Activated B cell treated with CpG ODN at 0.5 μM for 24 hours (primary cell): Measurements from ENCODE around the gene MB. TPM values are rescaled to one million over a fixed set of nuclear protein-coding genes. Genes with fewer than 3 reads are reported as not detected.

Experiments
- ATAC-seq: fragments of 200-7000 bp; cut with Tn5 transposase; one replicate; pipeline ENCODE4 v1.10.0; 2021; ENCODE audit warnings: low read depth, mild to moderate bottlenecking, moderate library complexity
- CTCF ChIA-PET: fragments of 350-600 bp; sonication (Branson Sonifier 250); formaldehyde crosslinking; loops from one replicate; lab custom pipeline; 2021; ENCODE audit warnings: antibody characterized with exemption; lab: Charles Lee
- POLR2A ChIA-PET: fragments of 350-600 bp; sonication (Branson Sonifier 250); formaldehyde crosslinking; loops from one replicate; lab custom pipeline; 2021; ENCODE audit warnings: antibody characterized with exemption; lab: Charles Lee
- DNase-seq: peaks from one replicate; pipeline ENCODE4 v3.0.0; 2022
- H3K27ac Mint-ChIP-seq: one replicate; pipeline ENCODE4 v1.8.0; 2020; ENCODE audit warnings: mixed read lengths
- H3K27me3 Mint-ChIP-seq: one replicate; pipeline ENCODE4 v1.8.0; 2021; ENCODE audit warnings: mixed read lengths
- H3K36me3 Mint-ChIP-seq: one replicate; pipeline ENCODE4 v1.8.0; 2021; ENCODE audit warnings: low read depth, mixed read lengths
- H3K4me1 Mint-ChIP-seq: one replicate; pipeline ENCODE4 v1.8.0; 2021; ENCODE audit warnings: mixed read lengths
- H3K4me3 Mint-ChIP-seq: one replicate; pipeline ENCODE4 v1.8.0; 2020; ENCODE audit warnings: mild to moderate bottlenecking, mixed read lengths
- H3K9me3 Mint-ChIP-seq: one replicate; pipeline ENCODE4 v1.8.0; 2020; ENCODE audit warnings: mixed read lengths
- CTCF ChIP-seq: fragments of 200-600 bp; IDR thresholded peaks from one replicate; pipeline ENCODE4 v1.8.0; 2022; ENCODE audit warnings: antibody characterized with exemption, mild to moderate bottlenecking
- intact Hi-C: fragments of 100-400 bp; cut with micrococcal nuclease; formaldehyde crosslinking; loops from one replicate; pipeline ENCODE4 v1.15.1; 2024
- total RNA-seq: library from RNA; stranded (reverse); gene quantifications from 2 replicates; pipeline ENCODE4 v1.2.3, GENCODE V29; 2022

Gene MB
- total RNA-seq, 1 donor from 2014 or later, result not detected

GRCh38 chr22:35561796-35562526 is 55.2 kb downstream of the MB start:
- CTCF ChIA-PET, result interaction anchor here (0.6 kb wide), 1 partner anchor 281 kb away, joined by 3 read pairs; no protein-coding TSS in a partner anchor
- intact Hi-C loops, result no loop called here

GRCh38 chr22:35560824-35561223 is 56.3 kb downstream of the MB start:
- no peaks in the 10 kb centered on the region for H3K9me3 Mint-ChIP-seq
- ChIA-PET CTCF (no interaction called here), POLR2A (no interaction called here)
- intact Hi-C loops, result no loop called here
- peaks cover 2% of the 10 kb centered on the region for H3K4me1 Mint-ChIP-seq
- H3K27ac Mint-ChIP-seq, result no peak overlapping the region
- ATAC-seq (no peak), DNase-seq (no peak)
- peaks cover 39% of the 10 kb centered on the region for H3K27me3 Mint-ChIP-seq
- H3K4me3 Mint-ChIP-seq, result no peak overlapping the region
- no peak for TF ChIP-seq CTCF
- H3K36me3 Mint-ChIP-seq, result no peaks in the 10 kb centered on the region

More at GRCh38 chr22:35561796-35562526, 55.2 kb downstream of the MB start:
- POLR2A ChIA-PET, result no interaction called here
- H3K27ac Mint-ChIP-seq, result no peak overlapping the region
- no peak for TF ChIP-seq CTCF
- peaks cover 2% of the 10 kb centered on the region for H3K4me1 Mint-ChIP-seq
- H3K36me3 Mint-ChIP-seq, result no peaks in the 10 kb centered on the region
- peaks cover 42% of the 10 kb centered on the region for H3K27me3 Mint-ChIP-seq
- DNase-seq (no peak), ATAC-seq (no peak)
- H3K9me3 Mint-ChIP-seq, result no peaks in the 10 kb centered on the region
- H3K4me3 Mint-ChIP-seq, result no peak overlapping the region

GRCh38 chr22:35560366-35560765 is 56.8 kb downstream of the MB start:
- TF ChIP-seq CTCF, result no peak
- ChIA-PET CTCF (no interaction called here), POLR2A (no interaction called here)
- intact Hi-C loops, result no loop called here
- no peak for DNase-seq
- peaks cover 2% of the 10 kb centered on the region for H3K4me1 Mint-ChIP-seq
- no peaks in the 10 kb centered on the region for H3K9me3 Mint-ChIP-seq
- no peak overlapping the region for H3K4me3 Mint-ChIP-seq
- H3K27ac Mint-ChIP-seq, result no peak overlapping the region
- peaks cover 39% of the 10 kb centered on the region for H3K27me3 Mint-ChIP-seq
- ATAC-seq, result no peak
- H3K36me3 Mint-ChIP-seq, result no peaks in the 10 kb centered on the region

GRCh38 chr22:35559354-35560005 is 57.6 kb downstream of the MB start:
- no peak overlapping the region for H3K4me3 Mint-ChIP-seq
- peaks cover 2% of the 10 kb centered on the region for H3K4me1 Mint-ChIP-seq
- H3K27me3 Mint-ChIP-seq, result peaks cover 37% of the 10 kb centered on the region
- ATAC-seq, result no peak
- intact Hi-C loops, result no loop called here
- H3K36me3 Mint-ChIP-seq, result no peaks in the 10 kb centered on the region
- no peak overlapping the region for H3K27ac Mint-ChIP-seq
- TF ChIP-seq CTCF, result no peak
- no peaks in the 10 kb centered on the region for H3K9me3 Mint-ChIP-seq
- no peak for DNase-seq
- ChIA-PET POLR2A (no interaction called here), CTCF (no interaction called here)

- Mint-ChIP-seq H3K9me3 (no peaks in the 10 kb centered on the region), H3K4me3 (no peak overlapping the region), H3K36me3 (no peaks in the 10 kb centered on the region), H3K27ac (no peak overlapping the region), H3K27me3 (peaks cover 37% of the 10 kb centered on the region), H3K4me1 (peaks cover 2% of the 10 kb centered on the region)
- no peak for DNase-seq
- intact Hi-C loops, result no loop called here
- ChIA-PET POLR2A (no interaction called here), CTCF (no interaction called here)
- no peak for ATAC-seq
- no peak for TF ChIP-seq CTCF
These were observed 58.4 kb downstream of the MB start for GRCh38 chr22:35558719-35559118.
